Measurements from ENCODE around the gene KLHL21.

DNA sequence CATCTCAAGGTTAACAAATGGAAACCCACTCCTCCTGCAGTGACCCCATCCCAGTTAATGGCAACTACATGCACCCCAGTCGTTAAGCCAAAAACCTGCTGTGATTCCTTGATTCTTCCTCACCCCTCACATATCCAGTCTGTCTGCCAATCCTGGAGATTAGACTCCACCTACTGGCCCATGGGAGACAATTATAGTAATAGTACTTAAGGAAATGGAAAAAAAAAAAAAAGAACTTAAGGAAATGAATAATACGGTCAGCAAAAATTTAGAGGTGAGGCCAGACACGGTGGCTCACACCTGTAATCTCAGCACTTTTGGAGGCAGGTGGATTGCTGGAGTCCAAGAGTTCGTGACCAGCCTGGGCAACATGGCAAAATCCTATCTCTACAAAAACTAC lies 55.4 kb downstream of the KLHL21 start:
- TF ChIP-seq, protein P1, sequence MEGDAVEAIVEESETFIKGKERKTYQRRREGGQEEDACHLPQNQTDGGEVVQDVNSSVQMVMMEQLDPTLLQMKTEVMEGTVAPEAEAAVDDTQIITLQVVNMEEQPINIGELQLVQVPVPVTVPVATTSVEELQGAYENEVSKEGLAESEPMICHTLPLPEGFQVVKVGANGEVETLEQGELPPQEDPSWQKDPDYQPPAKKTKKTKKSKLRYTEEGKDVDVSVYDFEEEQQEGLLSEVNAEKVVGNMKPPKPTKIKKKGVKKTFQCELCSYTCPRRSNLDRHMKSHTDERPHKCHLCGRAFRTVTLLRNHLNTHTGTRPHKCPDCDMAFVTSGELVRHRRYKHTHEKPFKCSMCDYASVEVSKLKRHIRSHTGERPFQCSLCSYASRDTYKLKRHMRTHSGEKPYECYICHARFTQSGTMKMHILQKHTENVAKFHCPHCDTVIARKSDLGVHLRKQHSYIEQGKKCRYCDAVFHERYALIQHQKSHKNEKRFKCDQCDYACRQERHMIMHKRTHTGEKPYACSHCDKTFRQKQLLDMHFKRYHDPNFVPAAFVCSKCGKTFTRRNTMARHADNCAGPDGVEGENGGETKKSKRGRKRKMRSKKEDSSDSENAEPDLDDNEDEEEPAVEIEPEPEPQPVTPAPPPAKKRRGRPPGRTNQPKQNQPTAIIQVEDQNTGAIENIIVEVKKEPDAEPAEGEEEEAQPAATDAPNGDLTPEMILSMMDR (IDR thresholded peaks at IDR 0.05), result no peak
- TF ChIP-seq POLR2A (IDR thresholded peaks at IDR 0.05), result no peak
